HepG2 (cell line): Measurements from ENCODE around the gene HKDC1. TPM values are rescaled to one million over a fixed set of nuclear protein-coding genes. Genes with fewer than 3 reads are reported as not detected.

Experiments used
- ATAC-seq: fragments of 200-7000 bp; cut with Tn5 transposase; 3 replicates; pipeline ENCODE4 v1.9.1; 2020; ENCODE audit warnings: mild to moderate bottlenecking, moderate library complexity
- BruUV-seq: library from RNA; stranded (reverse); fragments of 400-500 nt; replicated peaks from 2 replicates; lab custom pipeline; 2021; lab: Mats Ljungman, UMichigan
- CTCF ChIA-PET: fragments of 300-600 bp; formaldehyde crosslinking; extraction: SDS; loops from one replicate; lab custom pipeline; 2021; ENCODE audit warnings: low total read pairs, inconsistent platforms, low intra/inter-chr PET ratio; lab: Yijun Ruan, JAX
- POLR2A ChIA-PET: fragments of 350-600 bp; sonication (Branson Sonifier 250); formaldehyde crosslinking; loops from one replicate; lab custom pipeline; 2020; ENCODE audit warnings: antibody characterized with exemption, inconsistent platforms; lab: Yijun Ruan, JAX
- DNase-seq: peaks from one replicate; pipeline ENCODE4 v3.0.0-alpha.2; 2015; ENCODE audit warnings: low spot score
- FAIRE-seq: peaks from 3 replicates; lab custom pipeline; 2011; peaks lifted over from hg19 to GRCh38; lab: Jason Lieb, UNC
- H2AFZ ChIP-seq: one replicate; pipeline ENCODE4 v1.6.1; 2011; ENCODE audit warnings: low read length, inconsistent platforms
- H3K27ac ChIP-seq: fragments of 300-600 bp; 3 replicates; pipeline ENCODE4 v1.8.0; 2011; ENCODE audit warnings: mixed run types, mild to moderate bottlenecking, mixed read lengths, low read length, inconsistent platforms; ENCODE audit not compliant: insufficient read depth; ENCODE audit errors: extremely low read length
- H3K27me3 ChIP-seq, 2 experiments: fragments of 200-600 bp in 1 of 2; 2 replicates in 1 of 2; 3 replicates in 1 of 2; pipeline versions ENCODE4 v1.6.0 to v1.8.0; 2011; ENCODE audit warnings: low read length in 2 of 2, mild to moderate bottlenecking in 2 of 2, moderate library complexity in 2 of 2, inconsistent platforms in 1 of 2; ENCODE audit not compliant: insufficient read depth in 2 of 2, control insufficient read depth in 1 of 2
- H3K36me3 ChIP-seq, 2 experiments: fragments of 200-600 bp in 1 of 2; replicated peaks in 1 of 2; 2 replicates in 1 of 2; 3 replicates in 1 of 2; pipeline versions ENCODE4 v1.5.1 to v1.8.0; 2011; ENCODE audit warnings: low read length in 2 of 2, inconsistent platforms in 1 of 2; ENCODE audit not compliant: insufficient read depth in 2 of 2, control insufficient read depth in 1 of 2
- H3K4me1 ChIP-seq: 2 replicates; pipeline ENCODE4 v1.5.1; 2012; ENCODE audit warnings: low read length, inconsistent platforms; ENCODE audit not compliant: insufficient read depth
- H3K4me2 ChIP-seq: 2 replicates; pipeline ENCODE4 v1.6.0; 2011; ENCODE audit warnings: low read depth, low read length, inconsistent platforms
- H3K4me3 ChIP-seq, 3 experiments: fragments of 200-600 bp in 1 of 3; sonication (generic), shearing (Covaris generic) in 1 of 3; replicated peaks in 1 of 3; 2 replicates each; pipeline ENCODE4 v1.5.1; 2011 to 2016; ENCODE audit warnings: low read length in 3 of 3, inconsistent platforms in 2 of 3, low read depth in 2 of 3, mild to moderate bottlenecking in 2 of 3, control low read depth in 1 of 3, mixed read lengths in 1 of 3; ENCODE audit not compliant: insufficient read depth in 1 of 3
- H3K79me2 ChIP-seq: one replicate; pipeline ENCODE4 v1.6.1; 2011; ENCODE audit warnings: low read length, inconsistent platforms; ENCODE audit not compliant: insufficient read depth
- H3K9ac ChIP-seq: 2 replicates; pipeline ENCODE4 v1.6.0; 2011; ENCODE audit warnings: mild to moderate bottlenecking, low read depth, low read length, inconsistent platforms; ENCODE audit not compliant: insufficient read depth
- H3K9me3 ChIP-seq: 2 replicates; pipeline ENCODE4 v1.5.1; 2012; ENCODE audit warnings: mild to moderate bottlenecking, low read length
- H4K20me1 ChIP-seq: 2 replicates; pipeline ENCODE4 v1.6.0; 2011; ENCODE audit warnings: inconsistent platforms, mild to moderate bottlenecking, low read length, moderate library complexity; ENCODE audit not compliant: insufficient read depth
- KMT2B ChIP-seq: IDR thresholded peaks from 2 replicates; pipeline ENCODE4 v1.6.1; 2016; ENCODE audit warnings: missing genetic modification reagents, missing compliant biosample characterization
- MAFF ChIP-seq: IDR thresholded peaks from 2 replicates; pipeline ENCODE4 v1.6.1; 2011; ENCODE audit warnings: low read depth, low read length, improper control_type of control experiment
- MAFK ChIP-seq, 2 experiments: IDR thresholded peaks in 1 of 2; conservative IDR thresholded peaks in 1 of 2; 2 replicates each; pipeline ENCODE4 v1.6.1; 2011; ENCODE audit warnings: improper control_type of control experiment in 2 of 2, low read length in 2 of 2
- MTA3 ChIP-seq: sonication (generic); formaldehyde crosslinking; IDR thresholded peaks from 2 replicates; pipeline ENCODE4 v1.4.0; 2020; ENCODE audit warnings: missing genetic modification reagents
- MYPOP ChIP-seq: sonication (generic); formaldehyde crosslinking; IDR thresholded peaks from 2 replicates; pipeline ENCODE4 v1.8.1; 2023; ENCODE audit warnings: mild to moderate bottlenecking, moderate library complexity, missing genetic modification reagents
- NCOR1 ChIP-seq: fragments of 200-600 bp; sonication (generic); IDR thresholded peaks from 2 replicates; pipeline ENCODE4 v1.7.0; 2017; ENCODE audit warnings: antibody characterized with exemption, low read length, borderline replicate concordance
- ZNF615 ChIP-seq: sonication (generic); formaldehyde crosslinking; IDR thresholded peaks from 2 replicates; pipeline ENCODE4 v1.5.0; 2020; ENCODE audit warnings: mild to moderate bottlenecking, missing genetic modification reagents, borderline replicate concordance
- WGBS: methylation state at CpG from one replicate; pipeline ENCODE4 v1.1.6; 2017; ENCODE audit warnings: low lambda C conversion rate; 5-methylcytosine and 5-hydroxymethylcytosine counted together
- in situ Hi-C: cut with HindIII; loops from 2 replicates; pipeline ENCODE4 v1.10.0; 2017; ENCODE audit warnings: low pct_unique_long_range_greater_than_20kb; ENCODE audit not compliant: extremely low pct_ligation_motif_present
- intact Hi-C: fragments of 100-400 bp; cut with micrococcal nuclease; formaldehyde crosslinking; loops from one replicate; pipeline ENCODE4 v1.10.0; 2022; ENCODE audit not compliant: unreplicated experiment
- polyA plus RNA-seq, 8 experiments: library from polyadenylated mRNA; depleted of rRNA in 3 of 8; stranded (reverse) in 7 of 8; unstranded in 1 of 8; fragments of >200 nt; fragmentation: Illumina TruSeq in 4 of 8; extraction: Trizol in 4 of 8; gene quantifications; 2 replicates each; pipeline versions ENCODE4 v1.2.1 to v1.2.3, GENCODE V29; 2011 to 2016; ENCODE audit warnings: low read depth in 4 of 8, missing spikeins in 1 of 8, mixed read lengths in 1 of 8; ENCODE audit not compliant: insufficient read depth in 1 of 8
- total RNA-seq, 5 experiments: library from RNA; depleted of rRNA; stranded (reverse); fragments of >200 nt; fragmentation: Illumina TruSeq; extraction: Trizol; gene quantifications; 2 replicates each; pipeline ENCODE4 v1.2.3, GENCODE V29; 2016; ENCODE audit warnings: low read depth in 1 of 5

Gene HKDC1
- total and polyA plus RNA-seq, 2 of the 13 experiments (the other 11 are each of a cell fraction or from before 2014, with no cell fraction given), result 8.1 to 12.4 TPM

GRCh38 chr10:69214666-69215131 is 5.4 kb upstream of the HKDC1 start:
- Histone ChIP-seq H3K36me3 (no peaks in the 10 kb centered on the region), H2AFZ (no peak overlapping the region), H3K4me1 (peaks cover 59% of the 10 kb centered on the region), H3K9me3 (no peaks in the 10 kb centered on the region), H3K9ac (no peak overlapping the region), H3K4me2 (no peak overlapping the region; the same call in 1 of the 2 replicates), H3K4me3 (no peak overlapping the region), H3K27ac (no peak overlapping the region), H3K79me2 (no peaks in the 10 kb centered on the region), H3K27me3 (no peaks in the 10 kb centered on the region), H4K20me1 (no peaks in the 10 kb centered on the region)
- no peak for ATAC-seq
- DNase-seq, result no peak
- ChIA-PET POLR2A (no interaction called here), CTCF (no interaction called here)
- intact Hi-C loops, result no loop called here
- no TSS peak for BruUV-seq
- in situ Hi-C loops, result no loop called here
- WGBS, result 44% methylated on average over 6 of the region's 6 CpGs
- no peak for FAIRE-seq
- TF ChIP-seq MAFK (conservative IDR thresholded peaks at IDR 0.05 in 1 of 2, IDR thresholded peaks at IDR 0.05 in 1 of 2; ENCODE audit: low read length in 2 of 2) (peak; percentile 86 to 90), KMT2B (no peak), ZNF615 (peak; percentile 65; the same call in 1 of the 2 replicates), NCOR1 (no peak), MAFF (peak; percentile 80), MTA3 (CRISPR knock-in tag) (no peak), MYPOP (CRISPR knock-in tag) (no peak)
